Measurements from ENCODE around the gene GRIK3.

GRIK3 gene

GRCh38 chr1:37042506-37042905 lies 8.2 kb upstream of the GRIK3 start:
- DNase-seq, result no peak

- no peak for DNase-seq
These were observed 7.2 kb upstream of the GRIK3 start for GRCh38 chr1:37041483-37041882.

- no peak for DNase-seq
These were observed 6.5 kb upstream of the GRIK3 start for GRCh38 chr1:37040773-37041172.

- DNase-seq, result no peak
These were observed 5.9 kb upstream of the GRIK3 start for GRCh38 chr1:37040261-37040660.

- DNase-seq, result no peak
These were observed 4.1 kb upstream of the GRIK3 start for GRCh38 chr1:37038227-37039093.

- no peak for DNase-seq
These were observed 3.4 kb upstream of the GRIK3 start for GRCh38 chr1:37037690-37038089.

GRCh38 chr1:37036667-37037053 lies 2.3 kb upstream of the GRIK3 start:
- no peak for DNase-seq

GRCh38 chr1:37035796-37036666 lies 1.7 kb upstream of the GRIK3 start:
- DNase-seq, result no peak

- no peak for DNase-seq
These were observed 838 bp upstream of the GRIK3 start for GRCh38 chr1:37035014-37035691.

GRCh38 chr1:37033355-37034101 lies 787 bp downstream of the GRIK3 start:
- no peak for DNase-seq

GRCh38 chr1:37032660-37033354 lies 1.5 kb downstream of the GRIK3 start:
- no peak for DNase-seq

GRCh38 chr1:37031871-37032270 lies 2.4 kb downstream of the GRIK3 start:
- no peak for DNase-seq

- no peak for DNase-seq
These were observed 2.9 kb downstream of the GRIK3 start for GRCh38 chr1:37031429-37031828.

GRCh38 chr1:37028981-37029617 lies 5.2 kb downstream of the GRIK3 start:
- DNase-seq, result no peak

GRCh38 chr1:37021502-37021901 lies 12.8 kb downstream of the GRIK3 start:
- no peak for DNase-seq

- no peak for DNase-seq
These were observed 13.6 kb downstream of the GRIK3 start for GRCh38 chr1:37020653-37021277.

- DNase-seq, result no peak
These were observed 15.8 kb downstream of the GRIK3 start for GRCh38 chr1:37018510-37018909.

- no peak for DNase-seq
These were observed 16.6 kb downstream of the GRIK3 start for GRCh38 chr1:37017720-37018119.

GRCh38 chr1:37016121-37016520 lies 18.2 kb downstream of the GRIK3 start:
- no peak for DNase-seq

GRCh38 chr1:37015713-37016112 lies 18.6 kb downstream of the GRIK3 start:
- no peak for DNase-seq

- no peak for DNase-seq
These were observed 22.1 kb downstream of the GRIK3 start for GRCh38 chr1:37012226-37012625.
